Measurements from ENCODE around the gene CCNG2. TPM values are rescaled to one million over a fixed set of nuclear protein-coding genes. Genes with fewer than 3 reads are reported as not detected.

The CCNG2 gene
- total RNA-seq, 1 experiment from 2014 or later = 9.2 TPM

- no TSS peak for BruUV-seq (replicated peaks)
- no peak for DNase-seq (ENCODE audit: low spot score)
- POLR2A ChIA-PET (ENCODE audit: low non-redundant PET) = no interaction called here
These were observed 62.3 kb downstream of the CCNG2 start for GRCh38 chr4:77219266-77219665.

More at GRCh38 chr4:77219266-77219665, 62.3 kb downstream of the CCNG2 start:
- Histone ChIP-seq H3K27ac (ENCODE audit: low read depth, low read length, poor library complexity, severe bottlenecking) (no peak overlapping the region), H3K9me3 (ENCODE audit: low read depth, low read length, poor library complexity, severe bottlenecking) (no peaks in the 10 kb centered on the region), H3K4me1 (ENCODE audit: insufficient read depth, low read length, poor library complexity, severe bottlenecking) (no peaks in the 10 kb centered on the region), H3K4me3 (ENCODE audit: low read depth, low read length, poor library complexity, severe bottlenecking) (no peak overlapping the region), H3K27me3 (replicated peaks; ENCODE audit: insufficient read depth, low read depth, low read length, poor library complexity) (no peaks in the 10 kb centered on the region), H3K36me3 (ENCODE audit: insufficient read depth, low read length, poor library complexity, severe bottlenecking) (no peaks in the 10 kb centered on the region)
- intact Hi-C loops (cut with micrococcal nuclease; ENCODE audit: unreplicated experiment) = no loop called here
- TF ChIP-seq, protein P1, sequence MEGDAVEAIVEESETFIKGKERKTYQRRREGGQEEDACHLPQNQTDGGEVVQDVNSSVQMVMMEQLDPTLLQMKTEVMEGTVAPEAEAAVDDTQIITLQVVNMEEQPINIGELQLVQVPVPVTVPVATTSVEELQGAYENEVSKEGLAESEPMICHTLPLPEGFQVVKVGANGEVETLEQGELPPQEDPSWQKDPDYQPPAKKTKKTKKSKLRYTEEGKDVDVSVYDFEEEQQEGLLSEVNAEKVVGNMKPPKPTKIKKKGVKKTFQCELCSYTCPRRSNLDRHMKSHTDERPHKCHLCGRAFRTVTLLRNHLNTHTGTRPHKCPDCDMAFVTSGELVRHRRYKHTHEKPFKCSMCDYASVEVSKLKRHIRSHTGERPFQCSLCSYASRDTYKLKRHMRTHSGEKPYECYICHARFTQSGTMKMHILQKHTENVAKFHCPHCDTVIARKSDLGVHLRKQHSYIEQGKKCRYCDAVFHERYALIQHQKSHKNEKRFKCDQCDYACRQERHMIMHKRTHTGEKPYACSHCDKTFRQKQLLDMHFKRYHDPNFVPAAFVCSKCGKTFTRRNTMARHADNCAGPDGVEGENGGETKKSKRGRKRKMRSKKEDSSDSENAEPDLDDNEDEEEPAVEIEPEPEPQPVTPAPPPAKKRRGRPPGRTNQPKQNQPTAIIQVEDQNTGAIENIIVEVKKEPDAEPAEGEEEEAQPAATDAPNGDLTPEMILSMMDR (conservative IDR thresholded peaks at IDR 0.05; ENCODE audit: low read depth, low read length) = no peak
- TF ChIP-seq EZH2 (IDR thresholded peaks at IDR 0.05; ENCODE audit: borderline replicate concordance, low read depth, low read length, poor library complexity, severe bottlenecking) = no peak
- CTCF ChIA-PET = no interaction called here

Other genes starting within 250 kb of the CCNG2 start
- gene SEPTIN11, start 207.5 kb upstream of the CCNG2 start, total RNA-seq (2021) = 121 and 125 TPM in 2 replicates
- gene CCNI, start 81.2 kb upstream of the CCNG2 start, total RNA-seq (2021) = 133 and 134 TPM in 2 replicates